Diencephalon (tissue), 1 donor: ENCODE measurements around the gene MNDA. TPM values are rescaled to one million over a fixed set of nuclear protein-coding genes. Genes with fewer than 3 reads are reported as not detected.

ENCODE experiments used
- small RNA-seq: library from RNA; depleted of rRNA; stranded (forward); fragments of <200 nt; gene quantifications from one replicate; pipeline ENCODE3, GENCODE V24; 2014
- total RNA-seq: library from RNA; depleted of rRNA; stranded (reverse); fragments of >200 nt; gene quantifications from one replicate; pipeline ENCODE4 v1.2.3, GENCODE V29; 2014

MNDA gene
- total RNA-seq, result 7.4 TPM

GRCh38 chr1:158830904-158831507 is at the start of gene MNDA:
Gene MNDA (plus strand): TSS chr1:158831351. CDS start chr1:158842154, 10,803 bp downstream.

Small RNA genes within 50 kb of the gene (small RNA-seq; reads per million reads assigned to genes)
- gene OR2AQ1P, result not detected

Other genes starting within 250 kb of the MNDA start
- gene OR10Z1, start 226.1 kb upstream of the MNDA start, total RNA-seq, result not detected
- 0.92 TPM for gene SPTA1, start 144.6 kb upstream of the MNDA start, total RNA-seq
- gene OR6K2, start 130.7 kb upstream of the MNDA start, total RNA-seq, result not detected
- gene OR6K3, start 110.6 kb upstream of the MNDA start, total RNA-seq, result not detected
- not detected for gene OR6K6, start 76.6 kb upstream of the MNDA start, total RNA-seq
- not detected for gene OR6N1, start 59.2 kb upstream of the MNDA start, total RNA-seq
- not detected for gene OR6N2, start 50.1 kb upstream of the MNDA start, total RNA-seq
- not detected for gene PYHIN1, start 100.2 kb downstream of the MNDA start, total RNA-seq
- 18.2 TPM for gene IFI16, start 178.6 kb downstream of the MNDA start, total RNA-seq
- gene AIM2, start 245.4 kb downstream of the MNDA start, total RNA-seq, result 9.9 TPM